ENCODE data around the gene SIM2.

DNA sequence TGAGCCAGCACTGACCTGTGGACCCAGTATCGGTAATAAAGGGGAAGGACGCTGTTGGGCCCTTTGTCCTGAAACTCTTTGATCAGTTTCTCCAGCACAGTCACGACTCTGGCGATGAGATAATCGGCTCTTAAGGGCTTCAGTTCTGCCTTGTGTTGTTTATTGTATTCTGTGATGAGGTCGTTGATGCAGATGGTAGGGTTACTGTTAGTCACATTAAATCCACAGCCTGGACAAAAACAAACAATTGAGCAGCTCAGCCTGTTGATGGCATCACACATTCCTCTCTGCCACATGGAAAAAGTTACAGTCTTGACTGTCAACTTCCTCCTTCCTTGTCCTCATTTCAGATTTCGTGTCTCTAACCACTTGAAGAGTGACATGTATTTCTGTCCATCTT, 57.6 kb downstream of the SIM2 start:
- no peak for TF ChIP-seq ZNF770 (CRISPR knock-in tag; IDR thresholded peaks at IDR 0.05)
- TF ChIP-seq IRF1 (CRISPR knock-in tag; IDR thresholded peaks at IDR 0.05; ENCODE audit: low read depth): no peak

Data from HepG2 (cell line).